ENCODE measurements around the gene SGPL1.
"Not testable (repeated sequence)": the region's sequence is repeated elsewhere in the genome, so short reads cannot be mapped to it uniquely, and the experiment has no call there.

The SGPL1 gene

GRCh38 chr10:70917635-70918034 lies 101.9 kb downstream of the SGPL1 start:
- no peak overlapping the region for H3K27ac ChIP-seq (ENCODE audit: insufficient read depth, low read length, poor library complexity, severe bottlenecking)
- H3K9me3 ChIP-seq (ENCODE audit: control insufficient read depth, low read length), result no peaks in the 10 kb centered on the region
- no peaks in the 10 kb centered on the region for H3K4me1 ChIP-seq (ENCODE audit: control insufficient read depth, insufficient read depth, low read length, poor library complexity, severe bottlenecking)
- H3K27me3 ChIP-seq (replicated peaks; ENCODE audit: control insufficient read depth, insufficient read depth, low read length, poor library complexity, severe bottlenecking), result no peaks in the 10 kb centered on the region
- H3K4me3 ChIP-seq (ENCODE audit: insufficient read depth, low read depth, low read length, poor library complexity, severe bottlenecking), result no peak overlapping the region
- H3K36me3 ChIP-seq (ENCODE audit: control insufficient read depth, insufficient read depth, low read length), result no peaks in the 10 kb centered on the region
- no peak for DNase-seq

- no peaks in the 10 kb centered on the region for H3K4me1 ChIP-seq (ENCODE audit: control insufficient read depth, insufficient read depth, low read length, poor library complexity, severe bottlenecking)
- H3K36me3 ChIP-seq (ENCODE audit: control insufficient read depth, insufficient read depth, low read length), result no peaks in the 10 kb centered on the region
- H3K9me3 ChIP-seq (ENCODE audit: control insufficient read depth, low read length), result no peaks in the 10 kb centered on the region
- no peak for DNase-seq
- H3K27ac ChIP-seq (ENCODE audit: insufficient read depth, low read length, poor library complexity, severe bottlenecking), result no peak overlapping the region
- no peaks in the 10 kb centered on the region for H3K27me3 ChIP-seq (replicated peaks; ENCODE audit: control insufficient read depth, insufficient read depth, low read length, poor library complexity, severe bottlenecking)
- no peak overlapping the region for H3K4me3 ChIP-seq (ENCODE audit: insufficient read depth, low read depth, low read length, poor library complexity, severe bottlenecking)
Measured at GRCh38 chr10:70918851-70919530, 103.2 kb downstream of the SGPL1 start.

- H3K36me3 ChIP-seq (ENCODE audit: control insufficient read depth, insufficient read depth, low read length); H3K27ac ChIP-seq (ENCODE audit: insufficient read depth, low read length, poor library complexity, severe bottlenecking); DNase-seq; H3K4me3 ChIP-seq (ENCODE audit: insufficient read depth, low read depth, low read length, poor library complexity, severe bottlenecking); H3K4me1 ChIP-seq (ENCODE audit: control insufficient read depth, insufficient read depth, low read length, poor library complexity, severe bottlenecking); H3K27me3 ChIP-seq (replicated peaks; ENCODE audit: control insufficient read depth, insufficient read depth, low read length, poor library complexity, severe bottlenecking); H3K9me3 ChIP-seq (ENCODE audit: control insufficient read depth, low read length): not testable (repeated sequence)
Measured at GRCh38 chr10:70919906-70920305, 104.2 kb downstream of the SGPL1 start.

GRCh38 chr10:70920519-70920918 lies 104.8 kb downstream of the SGPL1 start:
- Histone ChIP-seq H3K27me3 (replicated peaks; ENCODE audit: control insufficient read depth, insufficient read depth, low read length, poor library complexity, severe bottlenecking) (no peaks in the 10 kb centered on the region), H3K4me1 (ENCODE audit: control insufficient read depth, insufficient read depth, low read length, poor library complexity, severe bottlenecking) (no peaks in the 10 kb centered on the region), H3K36me3 (ENCODE audit: control insufficient read depth, insufficient read depth, low read length) (no peaks in the 10 kb centered on the region), H3K4me3 (ENCODE audit: insufficient read depth, low read depth, low read length, poor library complexity, severe bottlenecking) (no peak overlapping the region), H3K9me3 (ENCODE audit: control insufficient read depth, low read length) (no peaks in the 10 kb centered on the region), H3K27ac (ENCODE audit: insufficient read depth, low read length, poor library complexity, severe bottlenecking) (no peak overlapping the region)
- DNase-seq, result no peak

GRCh38 chr10:70921285-70921684 lies 105.5 kb downstream of the SGPL1 start:
- Histone ChIP-seq H3K4me3 (ENCODE audit: insufficient read depth, low read depth, low read length, poor library complexity, severe bottlenecking) (no peak overlapping the region), H3K9me3 (ENCODE audit: control insufficient read depth, low read length) (no peaks in the 10 kb centered on the region), H3K4me1 (ENCODE audit: control insufficient read depth, insufficient read depth, low read length, poor library complexity, severe bottlenecking) (no peaks in the 10 kb centered on the region), H3K36me3 (ENCODE audit: control insufficient read depth, insufficient read depth, low read length) (no peaks in the 10 kb centered on the region), H3K27ac (ENCODE audit: insufficient read depth, low read length, poor library complexity, severe bottlenecking) (no peak overlapping the region), H3K27me3 (replicated peaks; ENCODE audit: control insufficient read depth, insufficient read depth, low read length, poor library complexity, severe bottlenecking) (no peaks in the 10 kb centered on the region)
- no peak for DNase-seq

- Histone ChIP-seq H3K27ac (ENCODE audit: insufficient read depth, low read length, poor library complexity, severe bottlenecking) (no peak overlapping the region), H3K27me3 (replicated peaks; ENCODE audit: control insufficient read depth, insufficient read depth, low read length, poor library complexity, severe bottlenecking) (no peaks in the 10 kb centered on the region), H3K4me3 (ENCODE audit: insufficient read depth, low read depth, low read length, poor library complexity, severe bottlenecking) (no peak overlapping the region), H3K36me3 (ENCODE audit: control insufficient read depth, insufficient read depth, low read length) (no peaks in the 10 kb centered on the region), H3K4me1 (ENCODE audit: control insufficient read depth, insufficient read depth, low read length, poor library complexity, severe bottlenecking) (no peaks in the 10 kb centered on the region), H3K9me3 (ENCODE audit: control insufficient read depth, low read length) (no peaks in the 10 kb centered on the region)
- DNase-seq, result no peak
Measured at GRCh38 chr10:70923696-70924095, 107.9 kb downstream of the SGPL1 start.

GRCh38 chr10:70925377-70926225 lies 109.9 kb downstream of the SGPL1 start:
- Histone ChIP-seq H3K4me1 (ENCODE audit: control insufficient read depth, insufficient read depth, low read length, poor library complexity, severe bottlenecking) (no peaks in the 10 kb centered on the region), H3K4me3 (ENCODE audit: insufficient read depth, low read depth, low read length, poor library complexity, severe bottlenecking) (no peak overlapping the region), H3K27me3 (replicated peaks; ENCODE audit: control insufficient read depth, insufficient read depth, low read length, poor library complexity, severe bottlenecking) (no peaks in the 10 kb centered on the region), H3K27ac (ENCODE audit: insufficient read depth, low read length, poor library complexity, severe bottlenecking) (no peak overlapping the region), H3K36me3 (ENCODE audit: control insufficient read depth, insufficient read depth, low read length) (no peaks in the 10 kb centered on the region), H3K9me3 (ENCODE audit: control insufficient read depth, low read length) (no peaks in the 10 kb centered on the region)
- peak in 2 of 3 donors; percentile 5 to 11 for DNase-seq

- DNase-seq, result no peak
Measured at GRCh38 chr10:70926226-70927000, 110.7 kb downstream of the SGPL1 start.

GRCh38 chr10:70927189-70927943 lies 111.6 kb downstream of the SGPL1 start:
- no peaks in the 10 kb centered on the region for H3K9me3 ChIP-seq (ENCODE audit: control insufficient read depth, low read length)
- H3K4me1 ChIP-seq (ENCODE audit: control insufficient read depth, insufficient read depth, low read length, poor library complexity, severe bottlenecking), result no peaks in the 10 kb centered on the region
- no peak overlapping the region for H3K27ac ChIP-seq (ENCODE audit: insufficient read depth, low read length, poor library complexity, severe bottlenecking)
- H3K27me3 ChIP-seq (replicated peaks; ENCODE audit: control insufficient read depth, insufficient read depth, low read length, poor library complexity, severe bottlenecking), result no peaks in the 10 kb centered on the region
- no peak for DNase-seq
- no peaks in the 10 kb centered on the region for H3K36me3 ChIP-seq (ENCODE audit: control insufficient read depth, insufficient read depth, low read length)
- no peak overlapping the region for H3K4me3 ChIP-seq (ENCODE audit: insufficient read depth, low read depth, low read length, poor library complexity, severe bottlenecking)

More at GRCh38 chr10:70926226-70927000, 110.7 kb downstream of the SGPL1 start:
- Histone ChIP-seq H3K36me3 (ENCODE audit: control insufficient read depth, insufficient read depth, low read length) (no peaks in the 10 kb centered on the region), H3K9me3 (ENCODE audit: control insufficient read depth, low read length) (no peaks in the 10 kb centered on the region), H3K27me3 (replicated peaks; ENCODE audit: control insufficient read depth, insufficient read depth, low read length, poor library complexity, severe bottlenecking) (no peaks in the 10 kb centered on the region), H3K4me3 (ENCODE audit: insufficient read depth, low read depth, low read length, poor library complexity, severe bottlenecking) (no peak overlapping the region), H3K4me1 (ENCODE audit: control insufficient read depth, insufficient read depth, low read length, poor library complexity, severe bottlenecking) (no peaks in the 10 kb centered on the region), H3K27ac (ENCODE audit: insufficient read depth, low read length, poor library complexity, severe bottlenecking) (no peak overlapping the region)

All from effector memory CD4-positive, alpha-beta T cell (primary cell).